ENCODE results near the gene CCDC88C. TPM values are rescaled to one million over a fixed set of nuclear protein-coding genes. Genes with fewer than 3 reads are reported as not detected.

CCDC88C gene
- total and polyA plus RNA-seq, 11 donors, result 2.4 to 15.6 (median 4.8) TPM

- peaks cover 0 to 24% (median 6%) of the 10 kb centered on the region in 12 donors for H3K4me1 ChIP-seq
- no peaks in the 10 kb centered on the region for H3K9me3 ChIP-seq
- H3K36me3 ChIP-seq, result peaks cover 0 to 84% (median 5%) of the 10 kb centered on the region in 9 donors
- peaks cover 0 to 5% (median 0%) of the 10 kb centered on the region in 9 donors for H3K27me3 ChIP-seq
- DNase-seq, result no peak
- H3K4me3 ChIP-seq, result no peak overlapping the region
- no peak for ATAC-seq
- H3K27ac ChIP-seq, result peak overlapping the region in 2 of 12 donors; percentile 13 to 21
- intact Hi-C loops (cut with DNase I), result no loop called here
- TF ChIP-seq CTCF (IDR thresholded peaks at IDR 0.05) (no peak), POLR2A (IDR thresholded peaks at IDR 0.05) (no peak)
- 82 to 89% (median 86%) methylated on average over 3 of the region's 3 CpGs for WGBS, 4 donors
Observed at GRCh38 chr14:91302391-91302790, 115.2 kb downstream of the CCDC88C start.

- intact Hi-C loops (cut with DNase I), result no loop called here
- no peak for TF ChIP-seq CTCF (IDR thresholded peaks at IDR 0.05)
- no peak for TF ChIP-seq POLR2A (IDR thresholded peaks at IDR 0.05)
- H3K4me1 ChIP-seq, result peaks cover 0 to 24% (median 6%) of the 10 kb centered on the region in 12 donors
- H3K36me3 ChIP-seq, result peaks cover 0 to 84% (median 6%) of the 10 kb centered on the region in 9 donors
- no peaks in the 10 kb centered on the region for H3K9me3 ChIP-seq
- H3K27me3 ChIP-seq, result peaks cover 0 to 5% (median 0%) of the 10 kb centered on the region in 9 donors
- ATAC-seq (no peak), DNase-seq (no peak)
- no peak overlapping the region for H3K27ac ChIP-seq
- H3K4me3 ChIP-seq, result no peak overlapping the region
- 85 to 90% (median 88%) methylated on average over 4 of the region's 4 CpGs for WGBS, 4 donors
Observed at GRCh38 chr14:91300957-91301356, 116.7 kb downstream of the CCDC88C start.

GRCh38 chr14:91300283-91300895 is 117.2 kb downstream of the CCDC88C start:
- ATAC-seq, result no peak
- Histone ChIP-seq H3K4me3 (no peak overlapping the region), H3K27ac (no peak overlapping the region), H3K36me3 (peaks cover 0 to 84% (median 1%) of the 10 kb centered on the region in 9 donors), H3K4me1 (peaks cover 0 to 24% (median 6%) of the 10 kb centered on the region in 12 donors), H3K27me3 (peaks cover 0 to 5% (median 0%) of the 10 kb centered on the region in 9 donors), H3K9me3 (no peaks in the 10 kb centered on the region)
- 69 to 79% (median 70%) methylated on average over 10 of the region's 10 CpGs for WGBS, 4 donors
- intact Hi-C loops (cut with DNase I), result no loop called here
- TF ChIP-seq CTCF (IDR thresholded peaks at IDR 0.05), result no peak
- TF ChIP-seq POLR2A (IDR thresholded peaks at IDR 0.05), result no peak
- no peak for DNase-seq

GRCh38 chr14:91299121-91300115 is 118.2 kb downstream of the CCDC88C start:
- no peak overlapping the region for H3K27ac ChIP-seq
- 88 to 92% (median 91%) methylated on average over 30 to 31 of the region's 31 CpGs for WGBS, 4 donors
- no peak for TF ChIP-seq POLR2A (IDR thresholded peaks at IDR 0.05)
- ATAC-seq (no peak), DNase-seq (no peak)
- peaks cover 0 to 24% (median 5%) of the 10 kb centered on the region in 12 donors for H3K4me1 ChIP-seq
- H3K36me3 ChIP-seq, result peaks cover 0 to 83% (median 0%) of the 10 kb centered on the region in 9 donors
- H3K27me3 ChIP-seq, result peaks cover 0 to 5% (median 0%) of the 10 kb centered on the region in 9 donors
- intact Hi-C loops (cut with DNase I), result no loop called here
- H3K9me3 ChIP-seq, result no peaks in the 10 kb centered on the region
- no peak overlapping the region for H3K4me3 ChIP-seq
